HCT116 (cell line): Measurements from ENCODE around the gene IFNL3.
"Not testable (repeated sequence)": the region's sequence is repeated elsewhere in the genome, so short reads cannot be mapped to it uniquely, and the experiment has no call there.

Experiments used
- ATF3 ChIP-seq: IDR thresholded peaks from 2 replicates; pipeline ENCODE4 v1.6.1; 2012
- MAX ChIP-seq: IDR thresholded peaks from 2 replicates; pipeline ENCODE4 v1.6.1; 2012
- POLR2AphosphoS5 ChIP-seq: IDR thresholded peaks from 2 replicates; pipeline ENCODE4 v1.6.1; 2011; ENCODE audit warnings: mild to moderate bottlenecking, low read depth, low read length, moderate library complexity
- TF ChIP-seq, protein P1 (sequence below), 3 experiments: fragments of 200-600 bp in 1 of 3; sonication (generic) in 1 of 3; IDR thresholded peaks in 2 of 3; conservative IDR thresholded peaks in 1 of 3; 2 replicates each; pipeline ENCODE4 v1.5.1; 2012 to 2017; ENCODE audit warnings: low read depth in 2 of 3, low read length in 2 of 3, antibody characterized with exemption in 1 of 3, borderline replicate concordance in 1 of 3, control low read depth in 1 of 3, mild to moderate bottlenecking in 1 of 3, mixed read lengths in 1 of 3, mixed run types in 1 of 3, moderate library complexity in 1 of 3; ENCODE audit not compliant: insufficient read depth in 1 of 3

DNA sequence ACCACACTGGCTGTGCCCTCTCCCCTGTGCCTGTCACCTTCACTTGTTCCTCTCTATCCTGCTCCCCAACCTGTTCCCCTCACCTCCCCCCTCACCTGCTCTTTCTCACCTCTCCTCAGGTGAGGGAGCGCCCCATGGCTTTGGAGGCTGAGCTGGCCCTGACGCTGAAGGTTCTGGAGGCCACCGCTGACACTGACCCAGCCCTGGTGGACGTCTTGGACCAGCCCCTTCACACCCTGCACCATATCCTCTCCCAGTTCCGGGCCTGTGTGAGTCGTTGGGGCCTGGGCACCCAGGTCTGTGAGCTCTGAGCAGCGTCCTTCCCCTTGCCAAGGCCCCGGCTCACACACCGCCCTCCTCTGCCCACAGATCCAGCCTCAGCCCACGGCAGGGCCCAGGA is 24.6 kb upstream of the IFNL3 start:
- TF ChIP-seq POLR2AphosphoS5, ATF3, MAX: not testable (repeated sequence)
- TF ChIP-seq, protein P1, sequence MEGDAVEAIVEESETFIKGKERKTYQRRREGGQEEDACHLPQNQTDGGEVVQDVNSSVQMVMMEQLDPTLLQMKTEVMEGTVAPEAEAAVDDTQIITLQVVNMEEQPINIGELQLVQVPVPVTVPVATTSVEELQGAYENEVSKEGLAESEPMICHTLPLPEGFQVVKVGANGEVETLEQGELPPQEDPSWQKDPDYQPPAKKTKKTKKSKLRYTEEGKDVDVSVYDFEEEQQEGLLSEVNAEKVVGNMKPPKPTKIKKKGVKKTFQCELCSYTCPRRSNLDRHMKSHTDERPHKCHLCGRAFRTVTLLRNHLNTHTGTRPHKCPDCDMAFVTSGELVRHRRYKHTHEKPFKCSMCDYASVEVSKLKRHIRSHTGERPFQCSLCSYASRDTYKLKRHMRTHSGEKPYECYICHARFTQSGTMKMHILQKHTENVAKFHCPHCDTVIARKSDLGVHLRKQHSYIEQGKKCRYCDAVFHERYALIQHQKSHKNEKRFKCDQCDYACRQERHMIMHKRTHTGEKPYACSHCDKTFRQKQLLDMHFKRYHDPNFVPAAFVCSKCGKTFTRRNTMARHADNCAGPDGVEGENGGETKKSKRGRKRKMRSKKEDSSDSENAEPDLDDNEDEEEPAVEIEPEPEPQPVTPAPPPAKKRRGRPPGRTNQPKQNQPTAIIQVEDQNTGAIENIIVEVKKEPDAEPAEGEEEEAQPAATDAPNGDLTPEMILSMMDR (IDR thresholded peaks at IDR 0.05 in 2 of 3, conservative IDR thresholded peaks at IDR 0.05 in 1 of 3; ENCODE audit: borderline replicate concordance in 1 of 3, insufficient read depth in 1 of 3, low read depth in 2 of 3, low read length in 2 of 3) = not testable (repeated sequence)
